NB4 (cell line): ENCODE results near the gene PRKCE.

Experiments used
- DNase-seq: peaks from one replicate; pipeline ENCODE4 v3.0.0; 2010; ENCODE audit warnings: low read depth
- H3K4me3 ChIP-seq: one replicate; pipeline ENCODE4 v1.5.1; 2011; ENCODE audit warnings: mild to moderate bottlenecking, low read depth, low read length, moderate library complexity
- MAX ChIP-seq: IDR thresholded peaks from 2 replicates; pipeline ENCODE4 v1.6.1; 2011; ENCODE audit warnings: low read depth, low read length
- MYC ChIP-seq: IDR thresholded peaks from 2 replicates; pipeline ENCODE4 v1.6.1; 2011; ENCODE audit warnings: low read depth, low read length
- POLR2A ChIP-seq: IDR thresholded peaks from 2 replicates; pipeline ENCODE4 v1.6.1; 2011; ENCODE audit warnings: mild to moderate bottlenecking; ENCODE audit not compliant: insufficient read length; ENCODE audit errors: extremely low read depth
- TF ChIP-seq, protein P1 (sequence below): IDR thresholded peaks from one replicate; pipeline ENCODE4 v1.5.1; 2012; ENCODE audit warnings: low read depth, low read length

Gene PRKCE

GRCh38 chr2:45864121-45864520 is 212.6 kb downstream of the PRKCE start:
- no peak for DNase-seq
- no peak overlapping the region for H3K4me3 ChIP-seq
- TF ChIP-seq, protein P1, sequence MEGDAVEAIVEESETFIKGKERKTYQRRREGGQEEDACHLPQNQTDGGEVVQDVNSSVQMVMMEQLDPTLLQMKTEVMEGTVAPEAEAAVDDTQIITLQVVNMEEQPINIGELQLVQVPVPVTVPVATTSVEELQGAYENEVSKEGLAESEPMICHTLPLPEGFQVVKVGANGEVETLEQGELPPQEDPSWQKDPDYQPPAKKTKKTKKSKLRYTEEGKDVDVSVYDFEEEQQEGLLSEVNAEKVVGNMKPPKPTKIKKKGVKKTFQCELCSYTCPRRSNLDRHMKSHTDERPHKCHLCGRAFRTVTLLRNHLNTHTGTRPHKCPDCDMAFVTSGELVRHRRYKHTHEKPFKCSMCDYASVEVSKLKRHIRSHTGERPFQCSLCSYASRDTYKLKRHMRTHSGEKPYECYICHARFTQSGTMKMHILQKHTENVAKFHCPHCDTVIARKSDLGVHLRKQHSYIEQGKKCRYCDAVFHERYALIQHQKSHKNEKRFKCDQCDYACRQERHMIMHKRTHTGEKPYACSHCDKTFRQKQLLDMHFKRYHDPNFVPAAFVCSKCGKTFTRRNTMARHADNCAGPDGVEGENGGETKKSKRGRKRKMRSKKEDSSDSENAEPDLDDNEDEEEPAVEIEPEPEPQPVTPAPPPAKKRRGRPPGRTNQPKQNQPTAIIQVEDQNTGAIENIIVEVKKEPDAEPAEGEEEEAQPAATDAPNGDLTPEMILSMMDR: no peak
- TF ChIP-seq MYC (no peak), MAX (no peak), POLR2A (no peak)

GRCh38 chr2:45867349-45867748 is 215.9 kb downstream of the PRKCE start:
- no peak for TF ChIP-seq MAX
- no peak for TF ChIP-seq POLR2A
- no peak for TF ChIP-seq MYC
- TF ChIP-seq, protein P1: no peak
- no peak overlapping the region for H3K4me3 ChIP-seq
- no peak for DNase-seq

DNA sequence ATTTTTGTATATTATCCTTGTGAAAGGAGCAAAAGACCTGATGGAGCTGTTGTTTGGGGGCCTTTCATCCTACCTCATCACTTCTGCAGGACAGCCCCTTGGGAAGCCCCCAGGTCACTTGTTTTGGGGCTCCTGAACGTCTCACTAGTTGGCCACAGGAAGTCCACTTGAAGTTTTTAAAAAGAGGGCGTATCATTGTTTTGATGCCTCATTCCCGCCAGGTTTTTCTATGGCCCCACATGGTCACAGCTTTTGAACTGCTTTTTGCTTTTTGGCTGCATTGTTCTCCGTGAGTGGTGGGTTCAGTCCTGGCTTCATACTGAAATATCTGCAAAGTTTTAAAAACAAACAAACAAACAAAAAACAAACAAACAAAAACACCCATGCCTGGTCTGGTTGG is 216.3 kb downstream of the PRKCE start:
- no peak for DNase-seq
- TF ChIP-seq MYC: no peak
- TF ChIP-seq POLR2A: no peak
- TF ChIP-seq, protein P1: no peak
- no peak for TF ChIP-seq MAX
- H3K4me3 ChIP-seq: no peak overlapping the region

DNA sequence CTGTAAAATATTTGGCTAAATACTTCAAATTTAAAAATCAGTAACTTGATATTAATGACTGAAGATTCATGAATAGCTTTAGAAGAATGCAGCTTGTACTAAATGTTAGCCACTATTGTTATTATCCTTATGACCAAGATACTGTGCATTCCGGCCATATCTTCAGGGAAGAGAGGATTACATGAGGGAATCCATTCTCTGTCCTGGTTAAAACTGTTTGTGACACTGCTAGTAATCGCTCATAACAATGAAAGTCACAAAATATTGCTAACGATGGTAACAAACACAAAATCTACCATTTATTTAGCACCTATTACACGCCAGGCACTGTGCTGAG is 217.7 kb downstream of the PRKCE start:
- H3K4me3 ChIP-seq: no peak overlapping the region
- no peak for DNase-seq
- TF ChIP-seq MYC (no peak), POLR2A (no peak), MAX (no peak)
- TF ChIP-seq, protein P1: no peak

- TF ChIP-seq, protein P1: no peak
- TF ChIP-seq POLR2A (no peak), MYC (no peak), MAX (no peak)
- DNase-seq: no peak
- no peak overlapping the region for H3K4me3 ChIP-seq
Measured at GRCh38 chr2:45871025-45871424, 219.6 kb downstream of the PRKCE start.

GRCh38 chr2:45871541-45871940 is 220.1 kb downstream of the PRKCE start:
- no peak for TF ChIP-seq POLR2A
- TF ChIP-seq, protein P1: no peak
- TF ChIP-seq MAX: no peak
- no peak for TF ChIP-seq MYC
- no peak for DNase-seq
- H3K4me3 ChIP-seq: no peak overlapping the region
